HepG2 (cell line): ENCODE results near the gene WDR93.
A peak's percentile ranks its signal among the peaks of the same experiment; 100 is the strongest.

ENCODE experiments used
- BRF2 ChIP-seq: sonication (generic); formaldehyde crosslinking; IDR thresholded peaks from 2 replicates; pipeline ENCODE4 v1.8.1; 2022; ENCODE audit warnings: mild to moderate bottlenecking, missing genetic modification reagents
- EED ChIP-seq: sonication (generic); formaldehyde crosslinking; IDR thresholded peaks from 2 replicates; pipeline ENCODE4 v1.5.0; 2020; ENCODE audit warnings: mild to moderate bottlenecking, missing genetic modification reagents
- ELF4 ChIP-seq: sonication (generic); formaldehyde crosslinking; IDR thresholded peaks from 2 replicates; pipeline ENCODE4 v1.5.0; 2020; ENCODE audit warnings: missing genetic modification reagents, mild to moderate bottlenecking, moderate library complexity, borderline replicate concordance
- NFYB ChIP-seq: sonication (generic); formaldehyde crosslinking; IDR thresholded peaks from 2 replicates; pipeline ENCODE4 v1.4.0; 2020; ENCODE audit warnings: missing genetic modification reagents
- ZFP37 ChIP-seq: sonication (generic); formaldehyde crosslinking; IDR thresholded peaks from 2 replicates; pipeline ENCODE4 v1.4.0; 2020; ENCODE audit warnings: missing genetic modification reagents, borderline replicate concordance
- ZNF281 ChIP-seq: sonication (generic); formaldehyde crosslinking; IDR thresholded peaks from 2 replicates; pipeline ENCODE4 v1.4.0; 2020; ENCODE audit warnings: missing genetic modification reagents, borderline replicate concordance
- ZNF652 ChIP-seq: IDR thresholded peaks from 2 replicates; pipeline ENCODE4 v1.6.1; 2016; ENCODE audit warnings: low read depth, borderline replicate concordance
- TF ChIP-seq, protein P1 (sequence below): sonication (generic); formaldehyde crosslinking; IDR thresholded peaks from 2 replicates; pipeline ENCODE4 v1.5.0; 2020; ENCODE audit warnings: mild to moderate bottlenecking, missing genetic modification reagents, moderate library complexity

GRCh38 chr15:89783861-89784685 is 93.5 kb downstream of the WDR93 start:
- TF ChIP-seq BRF2 (CRISPR knock-in tag) (no peak), EED (CRISPR knock-in tag) (no peak), ZNF281 (CRISPR knock-in tag) (no peak), ZNF652 (no peak), ZFP37 (no peak), ELF4 (CRISPR knock-in tag) (no peak), NFYB (CRISPR knock-in tag) (no peak)
- TF ChIP-seq, protein P1, sequence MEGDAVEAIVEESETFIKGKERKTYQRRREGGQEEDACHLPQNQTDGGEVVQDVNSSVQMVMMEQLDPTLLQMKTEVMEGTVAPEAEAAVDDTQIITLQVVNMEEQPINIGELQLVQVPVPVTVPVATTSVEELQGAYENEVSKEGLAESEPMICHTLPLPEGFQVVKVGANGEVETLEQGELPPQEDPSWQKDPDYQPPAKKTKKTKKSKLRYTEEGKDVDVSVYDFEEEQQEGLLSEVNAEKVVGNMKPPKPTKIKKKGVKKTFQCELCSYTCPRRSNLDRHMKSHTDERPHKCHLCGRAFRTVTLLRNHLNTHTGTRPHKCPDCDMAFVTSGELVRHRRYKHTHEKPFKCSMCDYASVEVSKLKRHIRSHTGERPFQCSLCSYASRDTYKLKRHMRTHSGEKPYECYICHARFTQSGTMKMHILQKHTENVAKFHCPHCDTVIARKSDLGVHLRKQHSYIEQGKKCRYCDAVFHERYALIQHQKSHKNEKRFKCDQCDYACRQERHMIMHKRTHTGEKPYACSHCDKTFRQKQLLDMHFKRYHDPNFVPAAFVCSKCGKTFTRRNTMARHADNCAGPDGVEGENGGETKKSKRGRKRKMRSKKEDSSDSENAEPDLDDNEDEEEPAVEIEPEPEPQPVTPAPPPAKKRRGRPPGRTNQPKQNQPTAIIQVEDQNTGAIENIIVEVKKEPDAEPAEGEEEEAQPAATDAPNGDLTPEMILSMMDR (CRISPR knock-in tag) = peak; percentile 30; the same call in 1 of the 2 replicates
